Trophoblast cell (in vitro differentiated cells and primary cell): ENCODE data around the gene PRODH2.

ENCODE experiments used
- DNase-seq, 2 donors: peaks; one replicate each; pipeline ENCODE4 v3.0.0-alpha.2; 2016
- H2AFZ ChIP-seq: 2 replicates; pipeline ENCODE4 v1.6.1; 2013; ENCODE audit warnings: low read length, moderate library complexity, mild to moderate bottlenecking; ENCODE audit not compliant: insufficient read depth, poor library complexity
- H2AK5ac ChIP-seq: 2 replicates; pipeline ENCODE4 v1.6.1; 2013; ENCODE audit warnings: mild to moderate bottlenecking, low read length
- H2BK120ac ChIP-seq: 2 replicates; pipeline ENCODE4 v1.6.1; 2013; ENCODE audit warnings: low read length, mild to moderate bottlenecking, moderate library complexity; ENCODE audit not compliant: insufficient read depth, poor library complexity
- H2BK12ac ChIP-seq: 2 replicates; pipeline ENCODE4 v1.6.1; 2013; ENCODE audit warnings: mild to moderate bottlenecking, low read length, moderate library complexity
- H2BK5ac ChIP-seq: 2 replicates; pipeline ENCODE4 v1.6.1; 2013; ENCODE audit warnings: low read length, low read depth, moderate library complexity, mild to moderate bottlenecking; ENCODE audit not compliant: poor library complexity
- H3K14ac ChIP-seq: 2 replicates; pipeline ENCODE4 v1.6.1; 2013; ENCODE audit warnings: mild to moderate bottlenecking, low read length
- H3K18ac ChIP-seq: 2 replicates; pipeline ENCODE4 v1.6.1; 2013; ENCODE audit warnings: mild to moderate bottlenecking, low read length
- H3K23ac ChIP-seq: 2 replicates; pipeline ENCODE4 v1.6.1; 2013; ENCODE audit warnings: low read length
- H3K27ac ChIP-seq: 2 replicates; pipeline ENCODE4 v1.5.1; 2013; ENCODE audit warnings: low read depth, mild to moderate bottlenecking, inconsistent platforms, low read length, moderate library complexity
- H3K27me3 ChIP-seq: 2 replicates; pipeline ENCODE4 v1.6.1; 2013; ENCODE audit warnings: inconsistent platforms, mild to moderate bottlenecking, low read length, moderate library complexity; ENCODE audit not compliant: insufficient read depth
- H3K36me3 ChIP-seq, 2 experiments: 1 replicate in 1 of 2; 2 replicates in 1 of 2; pipeline ENCODE4 v1.6.1; 2013; ENCODE audit warnings: low read length in 2 of 2, mild to moderate bottlenecking in 2 of 2, moderate library complexity in 1 of 2; ENCODE audit not compliant: insufficient read depth in 2 of 2, control insufficient read depth in 1 of 2
- H3K4ac ChIP-seq: 2 replicates; pipeline ENCODE4 v1.6.1; 2013; ENCODE audit warnings: low read depth, mild to moderate bottlenecking, low read length, moderate library complexity
- H3K4me1 ChIP-seq, 2 experiments: 1 replicate in 1 of 2; 2 replicates in 1 of 2; pipeline ENCODE4 v1.6.1; 2013; ENCODE audit warnings: low read length in 2 of 2, mild to moderate bottlenecking in 2 of 2, moderate library complexity in 1 of 2; ENCODE audit not compliant: insufficient read depth in 2 of 2, control insufficient read depth in 1 of 2
- H3K4me2 ChIP-seq: 2 replicates; pipeline ENCODE4 v1.6.1; 2013; ENCODE audit warnings: inconsistent platforms, mild to moderate bottlenecking, low read length, moderate library complexity
- H3K4me3 ChIP-seq: 2 replicates; pipeline ENCODE4 v1.5.1; 2013; ENCODE audit warnings: mild to moderate bottlenecking, low read depth, low read length, inconsistent platforms
- H3K79me1 ChIP-seq: one replicate; pipeline ENCODE4 v1.6.1; 2013; ENCODE audit warnings: low read length
- H3K79me2 ChIP-seq: 2 replicates; pipeline ENCODE4 v1.6.1; 2013; ENCODE audit warnings: low read length, mild to moderate bottlenecking; ENCODE audit not compliant: control insufficient read depth, insufficient read depth, poor library complexity
- H3K9ac ChIP-seq: 2 replicates; pipeline ENCODE4 v1.6.1; 2013; ENCODE audit warnings: mild to moderate bottlenecking, low read length
- H3K9me3 ChIP-seq: 2 replicates; pipeline ENCODE4 v1.6.1; 2013; ENCODE audit warnings: low read depth, mild to moderate bottlenecking, control low read depth, inconsistent platforms, low read length; ENCODE audit not compliant: insufficient read depth
- H4K12ac ChIP-seq: 2 replicates; pipeline ENCODE4 v1.6.1; 2013; ENCODE audit warnings: low read depth, mild to moderate bottlenecking, low read length, moderate library complexity
- H4K8ac ChIP-seq: 2 replicates; pipeline ENCODE4 v1.6.1; 2013; ENCODE audit warnings: low read depth, mild to moderate bottlenecking, low read length, moderate library complexity
- H4K91ac ChIP-seq: one replicate; pipeline ENCODE4 v1.6.1; 2013; ENCODE audit warnings: low read depth, mild to moderate bottlenecking, low read length, moderate library complexity
- WGBS: extraction: QIAGEN DNeasy Blood & Tissue Kit; methylation state at CpG from one replicate; pipeline ENCODE4 v1.1.7; 2013; ENCODE audit warnings: missing lambda C conversion rate; ENCODE audit not compliant: insufficient read length, insufficient coverage; ENCODE audit errors: extremely low coverage; 5-methylcytosine and 5-hydroxymethylcytosine counted together

PRODH2 gene

DNA sequence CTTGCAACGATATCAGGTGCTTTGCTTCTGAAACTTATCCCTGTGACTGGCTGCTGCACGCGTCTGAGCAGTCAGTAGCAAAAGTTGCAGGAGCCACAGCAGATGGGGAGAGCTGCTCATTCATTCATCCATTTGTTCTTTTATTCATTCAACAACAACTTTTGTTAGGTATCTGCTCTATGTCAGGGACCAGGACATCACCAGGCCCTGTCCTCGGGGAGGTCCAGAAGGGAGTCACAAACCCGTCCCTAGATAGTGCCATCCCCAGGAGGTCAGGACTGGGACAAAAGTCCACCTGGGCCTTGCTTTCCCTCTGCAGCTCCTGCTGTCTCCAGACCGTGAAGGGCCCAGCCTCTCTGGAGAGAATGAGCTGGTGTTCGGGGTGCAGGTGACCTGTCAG, 34.7 kb downstream of the PRODH2 start:
- H3K36me3 ChIP-seq: peaks cover 10 to 13% of the 10 kb centered on the region in 2 experiments
- H3K4me3 ChIP-seq: no peak overlapping the region
- H2BK12ac ChIP-seq: no peak overlapping the region
- no peak overlapping the region for H3K23ac ChIP-seq
- H2AK5ac ChIP-seq: no peak overlapping the region
- peaks cover 6 to 15% of the 10 kb centered on the region in 2 experiments for H3K4me1 ChIP-seq
- H3K18ac ChIP-seq: no peak overlapping the region
- H3K79me2 ChIP-seq: no peaks in the 10 kb centered on the region
- DNase-seq: no peak
- no CpG with 5 or more reads among the region's 7 CpGs for WGBS
- no peak overlapping the region for H4K12ac ChIP-seq
- no peaks in the 10 kb centered on the region for H3K27me3 ChIP-seq
- peaks cover 3% of the 10 kb centered on the region for H3K79me1 ChIP-seq
- H4K8ac ChIP-seq: no peak overlapping the region
- H2AFZ ChIP-seq: no peak overlapping the region
- H3K9ac ChIP-seq: no peak overlapping the region
- H3K4ac ChIP-seq: no peak overlapping the region
- H2BK120ac ChIP-seq: no peak overlapping the region
- H4K91ac ChIP-seq: no peak overlapping the region
- peaks cover 1% of the 10 kb centered on the region for H3K9me3 ChIP-seq
- no peak overlapping the region for H2BK5ac ChIP-seq
- no peak overlapping the region for H3K27ac ChIP-seq
- no peak overlapping the region for H3K14ac ChIP-seq
- no peak overlapping the region for H3K4me2 ChIP-seq

DNA sequence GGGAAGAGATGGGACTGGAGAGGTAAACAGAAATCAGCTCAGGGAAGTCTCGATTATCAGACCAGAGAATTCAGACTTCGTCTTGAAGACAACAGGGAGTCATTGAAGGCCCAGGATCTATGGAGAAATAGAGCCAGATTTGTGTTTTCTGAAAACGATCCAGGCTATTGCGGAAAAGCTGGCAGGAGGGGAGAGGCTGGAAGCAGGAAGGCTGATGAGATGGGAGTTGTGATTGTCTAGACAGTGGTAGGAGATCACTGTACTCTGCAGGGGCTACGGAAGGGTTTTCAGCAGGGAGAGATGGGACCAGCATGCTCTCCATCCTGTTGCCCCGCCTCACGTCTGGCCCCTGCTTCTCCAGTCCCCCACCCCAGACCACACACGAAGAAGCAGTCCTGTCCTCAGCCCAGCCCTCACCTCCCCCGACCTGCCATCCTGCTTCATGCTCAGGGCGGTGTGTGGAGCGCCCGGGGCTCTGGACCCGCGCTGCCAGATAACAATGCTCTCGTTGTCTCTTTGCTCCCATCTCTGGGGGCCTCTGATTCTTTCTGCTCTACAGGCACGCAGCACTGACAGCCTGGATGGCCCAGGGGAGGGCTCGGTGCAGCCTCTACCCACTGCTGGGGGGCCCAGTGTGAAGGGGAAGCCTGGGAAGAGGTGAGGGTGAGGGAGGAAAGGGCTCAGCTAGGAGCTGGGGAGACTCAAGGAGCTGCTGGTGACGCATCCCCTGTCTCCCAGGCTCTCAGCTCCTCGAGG, 35.4 kb downstream of the PRODH2 start:
- WGBS: no CpG with 5 or more reads among the region's 19 CpGs

DNA sequence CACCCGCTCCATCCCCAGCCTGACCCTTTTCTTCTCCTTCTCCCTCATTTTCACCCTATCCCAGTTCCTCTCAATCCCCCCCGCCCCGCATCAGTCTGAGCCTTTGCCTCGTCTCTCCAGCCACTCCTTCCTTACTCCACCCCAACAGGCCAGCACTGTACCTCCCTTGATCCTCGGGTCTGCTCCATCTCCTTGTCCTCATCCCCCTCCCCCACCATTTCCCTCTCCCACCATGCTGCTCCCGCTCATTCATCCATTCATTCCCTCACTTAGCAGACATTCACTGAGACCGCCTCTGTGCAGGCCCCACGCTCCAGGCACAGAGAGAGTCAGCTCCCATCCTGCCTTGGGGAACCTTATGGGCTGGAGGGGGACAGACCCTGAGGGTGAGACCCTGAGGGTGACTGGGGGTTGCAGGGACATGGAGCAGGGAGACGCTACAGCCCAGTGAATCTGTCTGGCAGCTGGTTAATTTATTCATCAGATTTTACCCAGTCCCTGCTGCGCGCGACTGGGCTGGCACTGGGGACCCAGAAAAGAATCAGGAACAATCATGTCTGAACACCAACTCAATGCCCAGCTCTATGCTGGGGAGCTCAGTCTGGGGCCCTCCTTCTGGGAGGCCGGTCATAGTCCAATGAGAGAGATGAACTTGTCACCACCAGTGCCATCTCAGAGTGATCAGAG, 36.4 kb downstream of the PRODH2 start:
- H3K36me3 ChIP-seq: peaks cover 5 to 8% of the 10 kb centered on the region in 2 experiments
- H2BK5ac ChIP-seq: no peak overlapping the region
- peak overlapping the region; percentile 25 for H4K91ac ChIP-seq
- H3K18ac ChIP-seq: no peak overlapping the region
- H3K79me2 ChIP-seq: no peaks in the 10 kb centered on the region
- DNase-seq: no peak
- H3K14ac ChIP-seq: no peak overlapping the region
- H3K4me1 ChIP-seq: peaks cover 6 to 15% of the 10 kb centered on the region in 2 experiments
- no peak overlapping the region for H3K9ac ChIP-seq
- no CpG with 5 or more reads among the region's 13 CpGs for WGBS
- peak overlapping the region; percentile 80 for H3K4me2 ChIP-seq
- H4K8ac ChIP-seq: no peak overlapping the region
- no peak overlapping the region for H2AK5ac ChIP-seq
- H3K9me3 ChIP-seq: no peaks in the 10 kb centered on the region
- H3K4me3 ChIP-seq: no peak overlapping the region
- no peak overlapping the region for H2BK12ac ChIP-seq
- H3K27me3 ChIP-seq: no peaks in the 10 kb centered on the region
- H3K23ac ChIP-seq: no peak overlapping the region
- no peak overlapping the region for H3K4ac ChIP-seq
- H3K79me1 ChIP-seq: peaks cover 3% of the 10 kb centered on the region
- H2AFZ ChIP-seq: no peak overlapping the region
- no peak overlapping the region for H4K12ac ChIP-seq
- H3K27ac ChIP-seq: no peak overlapping the region
- no peak overlapping the region for H2BK120ac ChIP-seq

More for the DNA sequence above, 35.4 kb downstream of the PRODH2 start:
- Histone ChIP-seq H3K23ac (no peak overlapping the region), H4K91ac (no peak overlapping the region), H2BK5ac (no peak overlapping the region), H3K9me3 (no peaks in the 10 kb centered on the region), H3K4me2 (peak overlapping the region; percentile 14), H3K79me1 (peaks cover 3% of the 10 kb centered on the region), H3K36me3 (peaks cover 7 to 9% of the 10 kb centered on the region in 2 experiments), H3K18ac (no peak overlapping the region), H3K4ac (no peak overlapping the region), H4K8ac (no peak overlapping the region), H2BK120ac (no peak overlapping the region), H2AFZ (no peak overlapping the region), H3K27ac (no peak overlapping the region), H3K79me2 (no peaks in the 10 kb centered on the region), H3K4me1 (peaks cover 6 to 15% of the 10 kb centered on the region in 2 experiments), H3K9ac (no peak overlapping the region), H2BK12ac (no peak overlapping the region), H3K14ac (no peak overlapping the region), H4K12ac (no peak overlapping the region), H2AK5ac (no peak overlapping the region), H3K4me3 (no peak overlapping the region), H3K27me3 (no peaks in the 10 kb centered on the region)
- DNase-seq: no peak

DNA sequence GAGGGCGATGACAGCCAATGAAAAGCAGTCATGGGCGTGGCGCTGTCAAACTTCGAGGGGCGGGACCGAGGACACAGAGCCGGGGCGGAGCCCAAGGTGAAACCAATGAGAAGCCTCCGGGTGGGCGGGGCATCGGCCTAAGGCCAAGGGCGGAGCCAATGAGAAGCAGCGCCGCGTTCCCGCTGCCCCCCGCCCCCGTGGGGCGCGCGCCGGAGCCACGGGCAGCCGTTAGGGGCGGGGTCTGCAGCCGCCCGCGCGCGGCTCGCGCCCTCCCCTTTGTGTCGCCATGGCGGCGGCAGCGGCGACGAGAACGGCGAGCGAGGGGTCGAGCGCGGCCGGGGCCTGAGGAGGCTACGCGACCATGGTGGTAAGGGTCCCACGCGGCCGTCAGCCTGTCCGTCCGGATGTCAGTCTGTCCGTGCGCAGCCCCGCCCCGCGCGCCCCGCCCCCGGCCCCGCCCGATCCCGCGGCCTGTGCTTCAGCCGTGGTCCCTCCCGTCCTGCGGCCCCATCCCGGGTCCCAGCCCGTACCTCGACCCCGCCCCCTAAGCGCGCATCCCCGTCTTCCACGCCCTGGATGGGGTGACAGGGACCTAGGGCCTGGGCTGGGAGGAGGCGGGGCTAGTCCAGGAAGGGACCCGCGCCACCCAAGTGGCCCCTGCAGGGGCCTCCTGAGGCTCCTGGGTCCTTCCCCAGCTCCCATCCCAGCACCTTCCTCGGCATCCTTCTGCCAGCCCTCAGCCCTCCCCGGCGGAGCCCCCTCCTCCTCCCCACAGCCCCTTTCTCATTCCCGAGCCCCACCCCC, 37.1 kb downstream of the PRODH2 start, which contains the start of gene ARHGAP33:
Gene ARHGAP33, plus strand, starts transcription at position 267 of the 804 bp plus-strand sequence. Its CDS starts 95 bp downstream, at position 362.
- Histone ChIP-seq H2BK5ac (no peak within 1 kb of the TSS), H3K27ac (no peak within 1 kb of the TSS), H4K8ac (peak within 1 kb of the TSS; percentile 75), H3K9me3 (no peaks in the 10 kb centered on the region), H2AK5ac (no peak within 1 kb of the TSS), H3K9ac (no peak within 1 kb of the TSS), H4K91ac (peak within 1 kb of the TSS; percentile 39), H3K4me1 (peaks cover 6 to 15% of the 10 kb centered on the region in 2 experiments), H2BK12ac (no peak within 1 kb of the TSS), H2BK120ac (peak within 1 kb of the TSS; percentile 36), H3K79me2 (no peaks in the 10 kb centered on the region), H3K18ac (no peak within 1 kb of the TSS), H3K36me3 (peaks cover 0 to 3% of the 10 kb centered on the region in 2 experiments), H3K79me1 (peaks cover 3% of the 10 kb centered on the region), H2AFZ (peak within 1 kb of the TSS; percentile 73), H3K4me3 (peak within 1 kb of the TSS; percentile 86), H3K23ac (no peak within 1 kb of the TSS), H3K14ac (peak within 1 kb of the TSS; percentile 56), H3K27me3 (no peaks in the 10 kb centered on the region), H4K12ac (no peak within 1 kb of the TSS), H3K4ac (peak within 1 kb of the TSS; percentile 66), H3K4me2 (peak within 1 kb of the TSS; percentile 80)
- no CpG with 5 or more reads among the region's 82 CpGs for WGBS
- peak; percentile 98 to 100 for DNase-seq
